ENCODE data around the gene FAM107A. TPM values are rescaled to one million over a fixed set of nuclear protein-coding genes. Genes with fewer than 3 reads are reported as not detected.

FAM107A gene
- total and polyA plus RNA-seq, 8 donors: 4.7 to 55.4 (median 19.9) TPM

DNA sequence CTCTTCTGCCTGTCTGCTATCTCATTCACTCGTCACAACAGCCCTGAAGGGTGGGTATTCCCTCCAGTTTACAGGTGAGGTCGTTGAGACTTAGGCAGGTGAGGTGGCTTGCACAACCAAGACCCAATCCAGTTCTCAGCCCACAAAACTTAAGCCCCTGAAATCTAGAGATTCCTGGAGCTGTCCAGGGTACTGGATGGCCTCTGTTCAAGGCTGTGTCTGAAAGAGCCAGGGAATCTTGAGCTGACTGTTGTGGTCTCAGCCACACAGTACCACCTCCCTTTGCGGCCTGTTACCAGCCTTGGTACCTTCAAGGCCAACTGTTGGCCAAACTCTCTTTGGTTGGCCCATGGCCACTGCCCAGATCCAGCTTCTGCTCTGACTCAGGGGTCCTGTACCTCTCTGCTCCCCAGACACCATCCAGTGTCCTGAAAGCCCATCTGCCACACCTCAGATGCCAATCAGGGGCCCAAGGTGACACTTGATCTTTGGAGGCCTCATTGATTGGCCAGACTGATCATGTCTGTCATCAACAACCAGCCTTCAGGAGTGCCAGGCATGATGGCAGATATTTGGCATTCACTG is 10.9 kb upstream of the FAM107A start:
- Histone ChIP-seq H3K9me3 (no peaks in the 10 kb centered on the region), H3K36me3 (no peaks in the 10 kb centered on the region), H3K27me3 (peaks cover 0 to 32% (median 14%) of the 10 kb centered on the region in 3 donors), H3K27ac (no peak overlapping the region), H3K4me1 (peaks cover 11 to 30% (median 16%) of the 10 kb centered on the region in 4 donors), H3K4me3 (no peak overlapping the region)
- 36 to 52% (median 40%) methylated on average over 3 of the region's 3 CpGs for WGBS, 5 donors
- intact Hi-C loops (cut with DNase I; ENCODE audit: low total_unique reads): no loop called here
- peak in 1 of 2 donors; percentile 81 for DNase-seq
- TF ChIP-seq POLR2A (IDR thresholded peaks at IDR 0.05) (no peak), EP300 (IDR thresholded peaks at IDR 0.05) (no peak), POLR2AphosphoS5 (IDR thresholded peaks at IDR 0.05) (no peak)
- TF ChIP-seq, protein P1, sequence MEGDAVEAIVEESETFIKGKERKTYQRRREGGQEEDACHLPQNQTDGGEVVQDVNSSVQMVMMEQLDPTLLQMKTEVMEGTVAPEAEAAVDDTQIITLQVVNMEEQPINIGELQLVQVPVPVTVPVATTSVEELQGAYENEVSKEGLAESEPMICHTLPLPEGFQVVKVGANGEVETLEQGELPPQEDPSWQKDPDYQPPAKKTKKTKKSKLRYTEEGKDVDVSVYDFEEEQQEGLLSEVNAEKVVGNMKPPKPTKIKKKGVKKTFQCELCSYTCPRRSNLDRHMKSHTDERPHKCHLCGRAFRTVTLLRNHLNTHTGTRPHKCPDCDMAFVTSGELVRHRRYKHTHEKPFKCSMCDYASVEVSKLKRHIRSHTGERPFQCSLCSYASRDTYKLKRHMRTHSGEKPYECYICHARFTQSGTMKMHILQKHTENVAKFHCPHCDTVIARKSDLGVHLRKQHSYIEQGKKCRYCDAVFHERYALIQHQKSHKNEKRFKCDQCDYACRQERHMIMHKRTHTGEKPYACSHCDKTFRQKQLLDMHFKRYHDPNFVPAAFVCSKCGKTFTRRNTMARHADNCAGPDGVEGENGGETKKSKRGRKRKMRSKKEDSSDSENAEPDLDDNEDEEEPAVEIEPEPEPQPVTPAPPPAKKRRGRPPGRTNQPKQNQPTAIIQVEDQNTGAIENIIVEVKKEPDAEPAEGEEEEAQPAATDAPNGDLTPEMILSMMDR (IDR thresholded peaks at IDR 0.05): no peak

DNA sequence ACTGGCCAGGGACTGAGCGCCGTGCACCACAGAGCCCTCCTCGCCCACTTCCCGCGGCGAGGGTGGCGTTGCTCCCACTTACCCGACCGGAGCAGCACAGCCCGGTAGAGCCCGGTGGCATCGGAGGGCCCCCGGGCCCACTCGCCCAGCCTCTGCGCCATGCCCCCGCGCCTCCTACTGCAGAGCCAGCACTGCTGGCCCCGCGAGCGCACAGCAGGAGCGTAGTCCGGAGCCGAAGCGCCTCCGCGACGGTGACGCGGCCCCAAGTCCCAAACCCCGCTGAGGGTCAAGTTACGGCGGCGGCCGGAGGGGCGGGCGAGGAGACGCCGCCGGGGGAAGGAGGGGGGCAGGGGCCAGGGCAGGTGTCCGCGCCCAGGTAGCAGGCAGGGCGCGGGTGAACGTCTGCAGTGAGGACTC is 9.6 kb upstream of the FAM107A start:
- no peak for TF ChIP-seq EP300 (IDR thresholded peaks at IDR 0.05)
- no peak for TF ChIP-seq POLR2A (IDR thresholded peaks at IDR 0.05)
- TF ChIP-seq POLR2AphosphoS5 (IDR thresholded peaks at IDR 0.05): no peak
- TF ChIP-seq, protein P1 (IDR thresholded peaks at IDR 0.05): no peak
- intact Hi-C loops (cut with DNase I; ENCODE audit: low total_unique reads): no loop called here
- Histone ChIP-seq H3K4me1 (peaks cover 11 to 30% (median 16%) of the 10 kb centered on the region in 4 donors), H3K27ac (no peak overlapping the region), H3K36me3 (no peaks in the 10 kb centered on the region), H3K27me3 (peaks cover 0 to 32% (median 14%) of the 10 kb centered on the region in 3 donors), H3K9me3 (no peaks in the 10 kb centered on the region), H3K4me3 (peak overlapping the region in 2 of 4 donors; percentile 9 to 26)
- peak in 1 of 2 donors; percentile 30 for DNase-seq
- 4 to 15% (median 10%) methylated on average over 29 to 44 of the region's 44 CpGs for WGBS, 5 donors

DNA sequence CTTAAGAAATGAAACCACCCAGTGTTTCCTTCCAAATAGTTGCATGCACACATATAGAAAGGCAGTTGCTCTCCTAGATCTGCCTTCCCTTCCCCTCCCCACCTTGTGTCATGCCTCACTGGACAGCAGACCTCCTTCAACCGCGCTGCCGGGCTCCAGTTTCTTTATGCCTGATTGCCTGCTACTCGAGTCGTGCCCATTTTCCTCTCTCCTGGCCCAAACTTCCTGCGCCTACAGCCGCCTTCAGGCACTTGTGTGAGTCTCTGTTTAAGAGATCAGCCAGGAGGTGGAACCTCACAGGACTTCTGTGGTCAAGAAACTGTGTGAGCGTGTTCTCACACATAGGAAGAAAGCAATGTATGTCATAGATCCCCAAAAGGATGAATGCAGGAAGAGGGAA is 8.8 kb upstream of the FAM107A start:
- no peak for DNase-seq
- Histone ChIP-seq H3K9me3 (no peaks in the 10 kb centered on the region), H3K27me3 (peaks cover 0 to 32% (median 14%) of the 10 kb centered on the region in 3 donors), H3K4me3 (peak overlapping the region in 3 of 4 donors; percentile 46 to 61 (median 50)), H3K36me3 (no peaks in the 10 kb centered on the region), H3K27ac (peak overlapping the region in 2 of 5 donors; percentile 71 to 88), H3K4me1 (peaks cover 11 to 30% (median 16%) of the 10 kb centered on the region in 4 donors)
- no peak for TF ChIP-seq POLR2A (IDR thresholded peaks at IDR 0.05)
- TF ChIP-seq, protein P1 (IDR thresholded peaks at IDR 0.05): no peak
- no peak for TF ChIP-seq POLR2AphosphoS5 (IDR thresholded peaks at IDR 0.05)
- no peak for TF ChIP-seq EP300 (IDR thresholded peaks at IDR 0.05)
- WGBS, 5 donors: 53 to 64% (median 57%) methylated on average over 8 of the region's 8 CpGs
- intact Hi-C loops (cut with DNase I; ENCODE audit: low total_unique reads): no loop called here

DNA sequence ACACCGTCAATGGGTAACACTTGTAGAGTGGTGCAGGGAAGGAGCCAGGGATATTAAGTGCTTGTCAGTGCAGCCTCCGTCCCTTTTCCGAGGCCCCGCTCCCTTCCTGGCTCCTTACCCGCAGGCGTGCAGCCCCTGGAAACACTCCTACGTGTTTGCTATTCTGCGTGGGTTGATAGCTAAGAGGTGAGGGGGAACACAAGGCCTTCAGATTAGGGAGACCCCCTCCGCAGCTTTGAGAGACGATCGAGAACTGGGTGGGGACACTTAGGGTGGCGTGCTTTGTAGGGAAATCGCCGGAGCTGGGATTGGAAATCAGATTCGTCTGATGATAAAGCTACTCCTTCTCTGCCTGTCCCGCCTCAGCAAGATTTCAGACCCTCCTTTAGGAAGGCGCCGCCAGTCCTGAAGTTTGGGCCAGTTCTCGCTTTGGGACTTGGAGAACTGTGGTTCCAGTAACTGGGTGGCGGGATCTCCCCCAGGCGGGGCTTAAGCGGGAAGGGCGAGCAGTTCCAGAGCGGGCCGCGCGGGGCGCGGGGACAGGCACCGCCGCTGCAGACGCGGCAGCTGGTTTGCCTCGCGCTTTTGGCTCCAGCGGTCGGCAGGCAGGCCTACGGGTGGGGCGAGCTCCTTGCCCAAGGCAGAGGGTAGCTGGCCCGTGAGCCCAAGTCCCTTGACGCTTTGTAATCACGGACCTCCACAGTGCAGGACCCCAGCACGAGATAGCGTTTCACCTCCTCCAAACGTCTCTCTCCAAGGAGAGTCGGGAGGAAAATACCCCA is 8.0 kb upstream of the FAM107A start:
- intact Hi-C loops (cut with DNase I; ENCODE audit: low total_unique reads): no loop called here
- no peaks in the 10 kb centered on the region for H3K9me3 ChIP-seq

More for the DNA sequence above, 8.0 kb upstream of the FAM107A start:
- peak; percentile 79 to 91 for DNase-seq
- 2 to 4% (median 3%) methylated on average over 21 to 46 of the region's 46 CpGs for WGBS, 5 donors
- H3K36me3 ChIP-seq: no peaks in the 10 kb centered on the region
- peak overlapping the region; percentile 26 to 88 (median 77) for H3K27ac ChIP-seq
- peaks cover 11 to 30% (median 16%) of the 10 kb centered on the region in 4 donors for H3K4me1 ChIP-seq
- peaks cover 0 to 32% (median 14%) of the 10 kb centered on the region in 3 donors for H3K27me3 ChIP-seq
- TF ChIP-seq EP300 (IDR thresholded peaks at IDR 0.05) (peak; percentile 60), POLR2A (IDR thresholded peaks at IDR 0.05) (no peak), POLR2AphosphoS5 (IDR thresholded peaks at IDR 0.05) (peak; percentile 29 to 72 (median 61))
- TF ChIP-seq, protein P1 (IDR thresholded peaks at IDR 0.05): peak in 5 of 7 experiments; percentile 51 to 92 (median 87)
- peak overlapping the region; percentile 45 to 61 (median 48) for H3K4me3 ChIP-seq

All from stomach (tissue), 9 donors.